Measurements from ENCODE around the gene ELF5. TPM values are rescaled to one million over a fixed set of nuclear protein-coding genes. Genes with fewer than 3 reads are reported as not detected.

The ELF5 gene
- total RNA-seq, 1 experiment from 2014 or later = 0.11 TPM

- intact Hi-C loops (cut with micrococcal nuclease) = no loop called here
- ChIA-PET POLR2A (ENCODE audit: unreplicated experiment) (no interaction called here), CTCF (no interaction called here)
- no peaks in the 10 kb centered on the region for H3K79me2 ChIP-seq (ENCODE audit: low read length)
- H3F3A ChIP-seq (ENCODE audit: low read length, unreplicated experiment) = no peaks in the 10 kb centered on the region
- H3K9me3 ChIP-seq (ENCODE audit: low read length) = no peaks in the 10 kb centered on the region
- no TSS peak for BruUV-seq (replicated peaks)
- peaks cover 5% of the 10 kb centered on the region for H3K4me1 ChIP-seq (ENCODE audit: insufficient read depth, low read length)
- H4K20me1 ChIP-seq (ENCODE audit: low read length) = no peaks in the 10 kb centered on the region
- no peak overlapping the region for H3K4me2 ChIP-seq (ENCODE audit: low read length)
- H3K9ac ChIP-seq (ENCODE audit: low read length) = no peak overlapping the region
- no peak overlapping the region for H3K27ac ChIP-seq (ENCODE audit: low read length)
- no peaks in the 10 kb centered on the region for H3K27me3 ChIP-seq (ENCODE audit: low read length)
- no peak for ATAC-seq
- no peaks in the 10 kb centered on the region for H3K9me2 ChIP-seq (replicated peaks; ENCODE audit: low read length)
- DNase-seq = no peak
- no peak overlapping the region for H3K4me3 ChIP-seq (ENCODE audit: low read length)
- H3K36me3 ChIP-seq (ENCODE audit: low read depth, low read length) = no peaks in the 10 kb centered on the region
- TF ChIP-seq, protein P1, sequence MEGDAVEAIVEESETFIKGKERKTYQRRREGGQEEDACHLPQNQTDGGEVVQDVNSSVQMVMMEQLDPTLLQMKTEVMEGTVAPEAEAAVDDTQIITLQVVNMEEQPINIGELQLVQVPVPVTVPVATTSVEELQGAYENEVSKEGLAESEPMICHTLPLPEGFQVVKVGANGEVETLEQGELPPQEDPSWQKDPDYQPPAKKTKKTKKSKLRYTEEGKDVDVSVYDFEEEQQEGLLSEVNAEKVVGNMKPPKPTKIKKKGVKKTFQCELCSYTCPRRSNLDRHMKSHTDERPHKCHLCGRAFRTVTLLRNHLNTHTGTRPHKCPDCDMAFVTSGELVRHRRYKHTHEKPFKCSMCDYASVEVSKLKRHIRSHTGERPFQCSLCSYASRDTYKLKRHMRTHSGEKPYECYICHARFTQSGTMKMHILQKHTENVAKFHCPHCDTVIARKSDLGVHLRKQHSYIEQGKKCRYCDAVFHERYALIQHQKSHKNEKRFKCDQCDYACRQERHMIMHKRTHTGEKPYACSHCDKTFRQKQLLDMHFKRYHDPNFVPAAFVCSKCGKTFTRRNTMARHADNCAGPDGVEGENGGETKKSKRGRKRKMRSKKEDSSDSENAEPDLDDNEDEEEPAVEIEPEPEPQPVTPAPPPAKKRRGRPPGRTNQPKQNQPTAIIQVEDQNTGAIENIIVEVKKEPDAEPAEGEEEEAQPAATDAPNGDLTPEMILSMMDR (conservative IDR thresholded peaks at IDR 0.05; ENCODE audit: low read depth, low read length) = no peak
- TF ChIP-seq EZH2 (IDR thresholded peaks at IDR 0.05; ENCODE audit: low read length, unreplicated experiment) = no peak
- TF ChIP-seq EZH2phosphoT487 (IDR thresholded peaks at IDR 0.05; ENCODE audit: borderline replicate concordance, low read length) = no peak
- H2AFZ ChIP-seq (ENCODE audit: low read length) = no peak overlapping the region
Measured at GRCh38 chr11:34558673-34559072, 45.1 kb upstream of the ELF5 start.

- no peaks in the 10 kb centered on the region for H3K9me3 ChIP-seq (ENCODE audit: low read length)
- no peaks in the 10 kb centered on the region for H3K9me2 ChIP-seq (replicated peaks; ENCODE audit: low read length)
- no TSS peak for BruUV-seq (replicated peaks)
- H3K36me3 ChIP-seq (ENCODE audit: low read depth, low read length) = no peaks in the 10 kb centered on the region
- CTCF ChIA-PET = no interaction called here
- H3K27me3 ChIP-seq (ENCODE audit: low read length) = no peaks in the 10 kb centered on the region
- H4K20me1 ChIP-seq (ENCODE audit: low read length) = no peaks in the 10 kb centered on the region
- no peak overlapping the region for H3K4me3 ChIP-seq (ENCODE audit: low read length)
- intact Hi-C loops (cut with micrococcal nuclease) = no loop called here
- no peak overlapping the region for H3K27ac ChIP-seq (ENCODE audit: low read length)
- H3K9ac ChIP-seq (ENCODE audit: low read length) = no peak overlapping the region
- POLR2A ChIA-PET (ENCODE audit: unreplicated experiment) = no interaction called here
- ATAC-seq = peak; percentile 40; the same call in 1 of the 2 replicates
- no peak overlapping the region for H3K4me2 ChIP-seq (ENCODE audit: low read length)
- no peaks in the 10 kb centered on the region for H3K79me2 ChIP-seq (ENCODE audit: low read length)
- no peaks in the 10 kb centered on the region for H3F3A ChIP-seq (ENCODE audit: low read length, unreplicated experiment)
- TF ChIP-seq, protein P1 (conservative IDR thresholded peaks at IDR 0.05; ENCODE audit: low read depth, low read length) = no peak
- TF ChIP-seq EZH2 (IDR thresholded peaks at IDR 0.05; ENCODE audit: low read length, unreplicated experiment) (no peak), EZH2phosphoT487 (IDR thresholded peaks at IDR 0.05; ENCODE audit: borderline replicate concordance, low read length) (no peak)
- H3K4me1 ChIP-seq (ENCODE audit: insufficient read depth, low read length) = peaks cover 5% of the 10 kb centered on the region
- peak; percentile 46 for DNase-seq
- H2AFZ ChIP-seq (ENCODE audit: low read length) = 0 out of 2 replicates have a peak overlapping the region, but pooled peaks have one; percentile 14
Measured at GRCh38 chr11:34558211-34558610, 44.6 kb upstream of the ELF5 start.

DNA sequence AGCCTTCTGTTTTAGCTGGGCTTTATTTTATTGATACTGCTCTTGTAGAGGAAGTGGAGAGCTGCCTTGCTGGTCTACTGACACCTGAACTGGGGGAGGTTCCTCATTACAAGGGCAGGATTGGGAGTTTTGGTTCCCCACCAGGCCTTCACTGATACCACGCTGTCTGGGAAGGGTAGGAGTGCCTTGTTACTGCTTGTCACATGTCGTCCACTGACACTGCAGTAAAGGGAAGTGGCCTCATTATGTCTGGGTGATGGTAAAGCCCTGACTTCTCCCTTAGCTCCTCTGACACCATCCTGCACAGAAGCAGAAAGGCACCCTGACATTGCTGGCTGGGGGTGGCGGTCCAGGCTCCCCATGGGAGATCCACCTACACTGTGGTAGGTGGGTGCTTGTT is 38.7 kb upstream of the ELF5 start:
- BruUV-seq (replicated peaks) = no TSS peak
- ChIA-PET POLR2A (ENCODE audit: unreplicated experiment) (no interaction called here), CTCF (no interaction called here)
- Histone ChIP-seq H2AFZ (ENCODE audit: low read length) (no peak overlapping the region), H4K20me1 (ENCODE audit: low read length) (no peaks in the 10 kb centered on the region), H3K79me2 (ENCODE audit: low read length) (no peaks in the 10 kb centered on the region), H3K9me2 (replicated peaks; ENCODE audit: low read length) (no peaks in the 10 kb centered on the region), H3K27ac (ENCODE audit: low read length) (no peak overlapping the region), H3F3A (ENCODE audit: low read length, unreplicated experiment) (no peaks in the 10 kb centered on the region), H3K4me3 (ENCODE audit: low read length) (no peak overlapping the region), H3K9me3 (ENCODE audit: low read length) (no peaks in the 10 kb centered on the region), H3K36me3 (ENCODE audit: low read depth, low read length) (no peaks in the 10 kb centered on the region), H3K27me3 (ENCODE audit: low read length) (no peaks in the 10 kb centered on the region), H3K9ac (ENCODE audit: low read length) (no peak overlapping the region), H3K4me2 (ENCODE audit: low read length) (no peak overlapping the region), H3K4me1 (ENCODE audit: insufficient read depth, low read length) (no peaks in the 10 kb centered on the region)
- intact Hi-C loops (cut with micrococcal nuclease) = no loop called here
- DNase-seq (no peak), ATAC-seq (no peak)
- TF ChIP-seq, protein P1 (conservative IDR thresholded peaks at IDR 0.05; ENCODE audit: low read depth, low read length) = no peak
- TF ChIP-seq EZH2 (IDR thresholded peaks at IDR 0.05; ENCODE audit: low read length, unreplicated experiment) (no peak), EZH2phosphoT487 (IDR thresholded peaks at IDR 0.05; ENCODE audit: borderline replicate concordance, low read length) (no peak)
